Heart right ventricle (tissue), 16 donors: Measurements from ENCODE around the gene SUN3. TPM values are rescaled to one million over a fixed set of nuclear protein-coding genes. Genes with fewer than 3 reads are reported as not detected.
"Not testable (repeated sequence)": the region's sequence is repeated elsewhere in the genome, so short reads cannot be mapped to it uniquely, and the experiment has no call there.

Source experiments
- ATAC-seq, 8 donors: fragments of 200-7000 bp; cut with Tn5 transposase; one replicate each; pipeline ENCODE4 v1.9.1; 2020; ENCODE audit warnings: mild to moderate bottlenecking in 8 of 8, moderate library complexity in 8 of 8, moderate number of reproducible peaks in 1 of 8
- DNase-seq, 2 donors: peaks; one replicate each; pipeline ENCODE4 v3.0.0-alpha.2; 2020
- H3K27ac ChIP-seq, 10 donors: fragments of 200-600 bp; sonication (generic) in 2 of 10; one replicate each; pipeline versions ENCODE4 v1.5.0 to v1.8.0; 2020 to 2022; ENCODE audit warnings: mild to moderate bottlenecking in 3 of 10
- H3K27me3 ChIP-seq, 7 donors: fragments of 200-600 bp; one replicate each; pipeline ENCODE4 v1.8.0; 2021 to 2022; ENCODE audit warnings: mild to moderate bottlenecking in 2 of 7
- H3K36me3 ChIP-seq, 9 donors: fragments of 200-600 bp; sonication (generic) in 1 of 9; one replicate each; pipeline versions ENCODE4 v1.5.0 to v1.8.0; 2020 to 2022; ENCODE audit warnings: mild to moderate bottlenecking in 2 of 9
- H3K4me1 ChIP-seq, 9 donors: fragments of 200-600 bp; sonication (generic) in 1 of 9; one replicate each; pipeline versions ENCODE4 v1.5.0 to v1.8.0; 2020 to 2022; ENCODE audit warnings: mild to moderate bottlenecking in 4 of 9
- H3K4me3 ChIP-seq, 10 donors: fragments of 200-600 bp; sonication (generic) in 2 of 10; one replicate each; pipeline versions ENCODE4 v1.5.0 to v1.8.0; 2020 to 2022; ENCODE audit warnings: mild to moderate bottlenecking in 7 of 10, moderate library complexity in 2 of 10
- H3K9me3 ChIP-seq, 11 donors: fragments of 200-600 bp in 10 of 11; sonication (generic) in 2 of 11; one replicate each; pipeline versions ENCODE4 v1.5.0 to v1.8.0; 2013 to 2022; ENCODE audit warnings: mild to moderate bottlenecking in 2 of 11, control low read depth in 1 of 11, moderate library complexity in 1 of 11
- WGBS, 2 donors: extraction: QIAGEN DNeasy Blood & Tissue Kit; methylation state at CpG; one replicate each; pipeline ENCODE4 v1.1.7; 2013; ENCODE audit warnings: inconsistent platforms in 1 of 2; 5-methylcytosine and 5-hydroxymethylcytosine counted together
- intact Hi-C, 10 donors: fragments of 100-400 bp; cut with DNase I; formaldehyde crosslinking; loops; one replicate each; pipeline versions ENCODE4 v1.11.1 to v1.14.2; 2022
- polyA plus RNA-seq, 2 donors: library from polyadenylated mRNA; stranded (reverse); fragments of 200-250 nt; gene quantifications; one replicate each; pipeline ENCODE4 v1.2.3, GENCODE V29; 2013
- total RNA-seq, 10 donors: library from RNA; stranded (reverse); fragmentation: NEBNext Ultra II Directional in 3 of 10; extraction: Animal tissue kit (Norgen Biotek cat#: 25700) in 3 of 10; gene quantifications; one replicate each; pipeline versions ENCODE4 v1.2.1 to v1.2.4, GENCODE V29; 2021 to 2023
- TF ChIP-seq, protein P1 (sequence below), 9 donors: fragments of 200-600 bp; sonication (generic) in 2 of 9; IDR thresholded peaks; one replicate each; pipeline versions ENCODE4 v1.5.0 to v1.8.0; 2021 to 2022; ENCODE audit warnings: antibody characterized with exemption in 9 of 9, mild to moderate bottlenecking in 5 of 9, moderate library complexity in 1 of 9
- donor health status: Arrhythmogenic right ventricular cardiomyopathy.
- donor health status: ischemic (EF 13 %, LVEDD 7.1; RV severe dilation, severe dysfunction).
- donor health status: healthy with polysubstance abuse.
- donor health status: DM: no; HTN: yes; CAD: no.
- donor health status: DM: no; HTN: no; CAD: no.
- donor health status: ischemic (EF 25% LVEDD 6.9; RV normal size, moderate dysfunction).
- donor health status: ischemic (EF 25% LVEDD 5.7; RV mildly dilated, moderate dysfunction).
- donor health status: healthy.
- donor health status: DM: yes; HTN: yes; CAD: no.
- donor health status: Ischemic cardiomyopathy.
- donor health status: ischemic (EF 35%, LVEDD 5.7; RV mildly dilated, moderate dysfunction).
- donor health status: nonischemic (EF 11% LVEDD 7.7; RV severe dilation, severe dysfunction).
- donor health status: DM: yes; HTN: yes; CAD: no.
- donor health status: PGD.
- donor health status: ischemic (EF 29% LVEDD 5.4; RV normal size, mild dysfunction).
- donor health status: nonischemic (EF 23%, LVEDD 6.1; RV moderate dilation, normal function).

The SUN3 gene
- total and polyA plus RNA-seq, 12 donors, result not detected

DNA sequence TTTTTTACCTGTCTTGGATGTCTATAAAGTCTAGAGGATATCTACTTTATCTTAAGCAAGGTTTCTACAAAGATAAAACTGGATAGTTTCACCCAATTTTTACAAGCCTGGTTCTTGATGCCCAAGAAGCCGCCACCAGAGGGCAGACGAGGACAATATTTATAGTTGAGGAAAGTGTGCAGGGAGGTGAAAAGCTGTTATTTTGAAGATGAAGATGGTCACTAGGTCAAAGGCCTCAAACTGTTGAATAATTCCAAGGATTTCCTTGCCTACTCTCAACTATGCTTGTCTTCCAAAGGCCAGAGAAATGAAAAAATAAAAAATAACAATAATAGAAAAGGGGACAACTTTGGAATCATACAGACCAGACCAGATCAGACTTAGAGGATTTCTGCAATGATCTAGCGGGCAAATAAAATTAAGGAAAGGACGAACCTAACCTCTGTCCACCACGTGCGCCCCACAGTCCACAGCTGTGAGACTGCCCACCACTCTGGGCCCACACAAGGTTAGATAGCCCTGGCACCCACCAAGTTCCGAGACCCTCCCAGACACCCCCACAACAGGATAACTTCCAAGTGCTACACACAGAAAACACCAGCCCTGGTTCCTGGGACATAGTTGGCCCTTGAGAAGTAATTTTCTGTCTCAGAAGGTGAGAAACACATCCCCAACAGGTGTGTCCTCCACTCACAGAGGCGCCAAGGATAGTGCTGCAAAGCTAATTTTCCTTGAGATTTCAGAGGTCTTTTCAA is 83.5 kb downstream of the SUN3 start:
- intact Hi-C loops, result loop anchor here in 8 of 10 donors (1.0 to 5.0 kb wide), 8 partner anchors 23 to 167 kb away; no protein-coding TSS in a partner anchor

DNA sequence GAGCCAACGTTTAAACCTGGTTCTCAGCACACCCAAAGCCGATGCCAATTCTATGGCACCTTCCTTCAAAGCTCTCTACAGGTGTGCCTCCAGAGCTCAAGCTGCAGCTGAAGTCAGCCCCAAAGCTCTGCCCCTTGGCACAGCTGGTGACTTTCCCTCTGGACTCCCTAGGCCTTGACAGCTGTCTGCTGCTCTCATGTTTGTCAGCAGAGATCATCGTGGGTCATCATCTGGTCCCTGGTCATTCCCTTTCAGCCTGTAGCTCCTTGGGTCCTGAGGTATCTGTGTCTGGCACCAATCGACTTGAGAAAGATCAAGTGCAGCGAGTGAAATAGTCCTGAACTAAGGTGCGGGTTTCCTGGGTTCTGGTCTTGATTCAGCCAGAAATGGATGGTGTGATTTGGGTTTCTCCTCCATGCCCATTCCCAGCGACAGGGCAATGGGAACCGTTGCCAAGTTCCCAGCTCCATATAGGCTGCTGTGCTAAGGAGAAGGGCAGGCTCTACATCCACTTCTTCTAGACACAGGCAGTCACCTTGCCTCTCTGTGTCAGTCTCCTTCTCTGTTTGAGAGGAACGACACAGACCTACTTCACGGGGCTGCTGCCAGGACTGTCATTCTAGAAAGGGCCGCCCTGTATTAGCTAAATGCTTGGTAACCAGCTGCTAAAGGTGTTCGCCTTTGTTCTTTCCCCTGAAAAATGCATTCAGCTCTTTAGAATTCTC is 84.2 kb downstream of the SUN3 start:
- intact Hi-C loops, result loop anchor here in 8 of 10 donors (1.0 to 5.0 kb wide), 9 partner anchors 24 to 168 kb away; no protein-coding TSS in a partner anchor
- Histone ChIP-seq H3K9me3 (no peaks in the 10 kb centered on the region), H3K27me3 (no peaks in the 10 kb centered on the region), H3K4me3 (no peak overlapping the region), H3K4me1 (peaks cover 10 to 91% (median 45%) of the 10 kb centered on the region in 9 donors), H3K36me3 (no peaks in the 10 kb centered on the region), H3K27ac (peak overlapping the region in 9 of 10 donors; percentile 23 to 97 (median 87))
- ATAC-seq, result no peak
- TF ChIP-seq, protein P1, sequence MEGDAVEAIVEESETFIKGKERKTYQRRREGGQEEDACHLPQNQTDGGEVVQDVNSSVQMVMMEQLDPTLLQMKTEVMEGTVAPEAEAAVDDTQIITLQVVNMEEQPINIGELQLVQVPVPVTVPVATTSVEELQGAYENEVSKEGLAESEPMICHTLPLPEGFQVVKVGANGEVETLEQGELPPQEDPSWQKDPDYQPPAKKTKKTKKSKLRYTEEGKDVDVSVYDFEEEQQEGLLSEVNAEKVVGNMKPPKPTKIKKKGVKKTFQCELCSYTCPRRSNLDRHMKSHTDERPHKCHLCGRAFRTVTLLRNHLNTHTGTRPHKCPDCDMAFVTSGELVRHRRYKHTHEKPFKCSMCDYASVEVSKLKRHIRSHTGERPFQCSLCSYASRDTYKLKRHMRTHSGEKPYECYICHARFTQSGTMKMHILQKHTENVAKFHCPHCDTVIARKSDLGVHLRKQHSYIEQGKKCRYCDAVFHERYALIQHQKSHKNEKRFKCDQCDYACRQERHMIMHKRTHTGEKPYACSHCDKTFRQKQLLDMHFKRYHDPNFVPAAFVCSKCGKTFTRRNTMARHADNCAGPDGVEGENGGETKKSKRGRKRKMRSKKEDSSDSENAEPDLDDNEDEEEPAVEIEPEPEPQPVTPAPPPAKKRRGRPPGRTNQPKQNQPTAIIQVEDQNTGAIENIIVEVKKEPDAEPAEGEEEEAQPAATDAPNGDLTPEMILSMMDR (IDR thresholded peaks at IDR 0.05), result no peak
- 70 to 73% methylated on average over 12 of the region's 12 CpGs for WGBS, 2 donors
- DNase-seq, result no peak

More for the DNA sequence above, 83.5 kb downstream of the SUN3 start:
- no peaks in the 10 kb centered on the region for H3K36me3 ChIP-seq
- WGBS, 2 donors, result 41 to 42% methylated on average over 8 of the region's 8 CpGs
- H3K9me3 ChIP-seq, result no peaks in the 10 kb centered on the region
- H3K4me3 ChIP-seq, result peak overlapping the region in 1 of 10 donors; percentile 9
- H3K27ac ChIP-seq, result peak overlapping the region in 9 of 10 donors; percentile 53 to 97 (median 79)
- peak; percentile 78 to 82 for DNase-seq
- no peaks in the 10 kb centered on the region for H3K27me3 ChIP-seq
- TF ChIP-seq, protein P1 (IDR thresholded peaks at IDR 0.05), result peak; percentile 70 to 99 (median 83)
- ATAC-seq, result peak in 1 of 8 donors; percentile 35
- H3K4me1 ChIP-seq, result peaks cover 8 to 91% (median 42%) of the 10 kb centered on the region in 9 donors

DNA sequence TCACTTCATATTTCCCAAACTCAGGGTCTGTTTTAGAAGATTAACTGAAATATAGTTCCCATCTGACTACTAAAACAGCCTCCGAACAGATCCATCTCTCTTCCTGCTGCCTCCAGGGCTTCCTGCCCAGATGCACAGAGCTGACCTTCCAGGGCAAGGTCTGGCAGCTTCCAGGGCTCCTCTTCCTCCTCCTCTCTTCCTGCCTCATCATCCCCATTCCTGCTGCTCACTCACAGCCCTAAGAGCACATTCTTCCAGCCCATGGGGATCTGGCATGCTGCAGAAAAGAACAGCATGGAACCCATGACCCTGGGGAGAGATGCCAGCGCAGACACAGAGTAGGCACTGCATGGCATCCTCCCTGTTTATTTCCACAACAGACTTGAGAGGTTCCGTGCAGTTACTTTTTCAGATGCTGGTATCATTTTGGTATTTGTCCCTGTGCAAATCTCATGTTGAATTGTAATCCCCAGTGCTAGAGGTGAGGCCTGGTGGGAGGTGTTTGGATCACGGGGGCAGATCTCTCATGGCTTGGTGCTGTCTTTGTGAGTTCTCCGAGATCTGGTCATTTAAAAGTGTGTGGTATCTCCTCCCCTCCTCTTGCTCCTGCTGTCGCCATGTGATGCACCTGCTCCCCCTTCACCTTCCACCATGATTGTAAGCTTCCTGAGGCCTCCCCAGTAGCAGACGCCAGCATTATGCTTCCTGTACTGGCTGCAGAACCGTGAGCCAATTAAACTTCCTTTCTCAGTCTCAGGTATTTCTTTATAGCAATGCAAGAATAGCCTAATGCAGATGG is 85.0 kb downstream of the SUN3 start:
- no peak overlapping the region for H3K4me3 ChIP-seq
- no peaks in the 10 kb centered on the region for H3K9me3 ChIP-seq
- no peaks in the 10 kb centered on the region for H3K27me3 ChIP-seq
- ATAC-seq (no peak), DNase-seq (no peak)
- 77 to 82% methylated on average over 8 of the region's 8 CpGs for WGBS, 2 donors
- H3K27ac ChIP-seq, result peak overlapping the region in 9 of 10 donors; percentile 23 to 97 (median 87)
- TF ChIP-seq, protein P1 (IDR thresholded peaks at IDR 0.05), result no peak
- peaks cover 10 to 88% (median 49%) of the 10 kb centered on the region in 9 donors for H3K4me1 ChIP-seq
- H3K36me3 ChIP-seq, result no peaks in the 10 kb centered on the region
- intact Hi-C loops, result loop anchor here in 6 of 10 donors (2.0 to 5.0 kb wide), 4 partner anchors 25 to 167 kb away; no protein-coding TSS in a partner anchor

DNA sequence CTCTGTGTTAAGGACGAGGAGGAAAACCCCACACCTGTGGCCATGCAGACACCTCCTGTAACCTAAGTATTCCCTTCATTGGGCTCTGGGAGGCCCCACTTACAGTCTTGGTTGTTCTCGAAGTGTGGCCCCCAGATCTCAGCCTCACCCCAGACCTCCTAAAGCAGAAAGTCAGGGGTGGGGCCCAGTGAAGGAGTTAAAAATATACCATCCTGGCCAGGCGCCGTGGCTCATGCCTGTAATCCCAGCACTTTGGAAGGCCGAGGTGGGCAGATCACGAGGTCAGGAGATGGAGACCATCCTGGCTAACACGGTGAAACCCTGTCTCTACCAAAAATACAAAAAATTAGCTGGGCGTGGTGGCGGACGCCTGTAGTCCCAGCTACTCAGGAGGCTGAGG is 86.3 kb downstream of the SUN3 start:
- intact Hi-C loops, result loop anchor here in 2 of 10 donors (5.0 kb wide), 1 partner anchor 95 kb away; no protein-coding TSS in a partner anchor
- H3K4me1 ChIP-seq, result peaks cover 10 to 76% (median 44%) of the 10 kb centered on the region in 9 donors
- H3K9me3 ChIP-seq, H3K4me3 ChIP-seq, ATAC-seq, H3K36me3 ChIP-seq, H3K27me3 ChIP-seq, DNase-seq: not testable (repeated sequence)
- H3K27ac ChIP-seq, result peak overlapping the region in 8 of 10 donors; percentile 86 to 97 (median 92)
- WGBS, 2 donors, result 72 to 88% methylated on average over 10 of the region's 10 CpGs
